Heart right ventricle (tissue), 16 donors: ENCODE measurements around the gene IRF2BP2. TPM values are rescaled to one million over a fixed set of nuclear protein-coding genes. Genes with fewer than 3 reads are reported as not detected.

Experiments used
- ATAC-seq, 8 donors: fragments of 200-7000 bp; cut with Tn5 transposase; one replicate each; pipeline ENCODE4 v1.9.1; 2020; ENCODE audit warnings: mild to moderate bottlenecking in 8 of 8, moderate library complexity in 8 of 8, moderate number of reproducible peaks in 1 of 8
- DNase-seq, 2 donors: peaks; one replicate each; pipeline ENCODE4 v3.0.0-alpha.2; 2020
- H3K27ac ChIP-seq, 10 donors: fragments of 200-600 bp; sonication (generic) in 2 of 10; one replicate each; pipeline versions ENCODE4 v1.5.0 to v1.8.0; 2020 to 2022; ENCODE audit warnings: mild to moderate bottlenecking in 3 of 10
- H3K27me3 ChIP-seq, 7 donors: fragments of 200-600 bp; one replicate each; pipeline ENCODE4 v1.8.0; 2021 to 2022; ENCODE audit warnings: mild to moderate bottlenecking in 2 of 7
- H3K36me3 ChIP-seq, 9 donors: fragments of 200-600 bp; sonication (generic) in 1 of 9; one replicate each; pipeline versions ENCODE4 v1.5.0 to v1.8.0; 2020 to 2022; ENCODE audit warnings: mild to moderate bottlenecking in 2 of 9
- H3K4me1 ChIP-seq, 9 donors: fragments of 200-600 bp; sonication (generic) in 1 of 9; one replicate each; pipeline versions ENCODE4 v1.5.0 to v1.8.0; 2020 to 2022; ENCODE audit warnings: mild to moderate bottlenecking in 4 of 9
- H3K4me3 ChIP-seq, 10 donors: fragments of 200-600 bp; sonication (generic) in 2 of 10; one replicate each; pipeline versions ENCODE4 v1.5.0 to v1.8.0; 2020 to 2022; ENCODE audit warnings: mild to moderate bottlenecking in 7 of 10, moderate library complexity in 2 of 10
- H3K9me3 ChIP-seq, 11 donors: fragments of 200-600 bp in 10 of 11; sonication (generic) in 2 of 11; one replicate each; pipeline versions ENCODE4 v1.5.0 to v1.8.0; 2013 to 2022; ENCODE audit warnings: mild to moderate bottlenecking in 2 of 11, control low read depth in 1 of 11, moderate library complexity in 1 of 11
- WGBS, 2 donors: extraction: QIAGEN DNeasy Blood & Tissue Kit; methylation state at CpG; one replicate each; pipeline ENCODE4 v1.1.7; 2013; ENCODE audit warnings: inconsistent platforms in 1 of 2; 5-methylcytosine and 5-hydroxymethylcytosine counted together
- intact Hi-C, 10 donors: fragments of 100-400 bp; cut with DNase I; formaldehyde crosslinking; loops; one replicate each; pipeline versions ENCODE4 v1.11.1 to v1.14.2; 2022
- polyA plus RNA-seq, 2 donors: library from polyadenylated mRNA; stranded (reverse); fragments of 200-250 nt; gene quantifications; one replicate each; pipeline ENCODE4 v1.2.3, GENCODE V29; 2013
- total RNA-seq, 10 donors: library from RNA; stranded (reverse); fragmentation: NEBNext Ultra II Directional in 3 of 10; extraction: Animal tissue kit (Norgen Biotek cat#: 25700) in 3 of 10; gene quantifications; one replicate each; pipeline versions ENCODE4 v1.2.1 to v1.2.4, GENCODE V29; 2021 to 2023
- TF ChIP-seq, protein P1 (sequence below), 9 donors: fragments of 200-600 bp; sonication (generic) in 2 of 9; IDR thresholded peaks; one replicate each; pipeline versions ENCODE4 v1.5.0 to v1.8.0; 2021 to 2022; ENCODE audit warnings: antibody characterized with exemption in 9 of 9, mild to moderate bottlenecking in 5 of 9, moderate library complexity in 1 of 9
- donor health status: Arrhythmogenic right ventricular cardiomyopathy.
- donor health status: ischemic (EF 13 %, LVEDD 7.1; RV severe dilation, severe dysfunction).
- donor health status: healthy with polysubstance abuse.
- donor health status: DM: no; HTN: yes; CAD: no.
- donor health status: DM: no; HTN: no; CAD: no.
- donor health status: ischemic (EF 25% LVEDD 6.9; RV normal size, moderate dysfunction).
- donor health status: ischemic (EF 25% LVEDD 5.7; RV mildly dilated, moderate dysfunction).
- donor health status: healthy.
- donor health status: DM: yes; HTN: yes; CAD: no.
- donor health status: Ischemic cardiomyopathy.
- donor health status: ischemic (EF 35%, LVEDD 5.7; RV mildly dilated, moderate dysfunction).
- donor health status: nonischemic (EF 11% LVEDD 7.7; RV severe dilation, severe dysfunction).
- donor health status: DM: yes; HTN: yes; CAD: no.
- donor health status: PGD.
- donor health status: ischemic (EF 29% LVEDD 5.4; RV normal size, mild dysfunction).
- donor health status: nonischemic (EF 23%, LVEDD 6.1; RV moderate dilation, normal function).

The IRF2BP2 gene
- total and polyA plus RNA-seq, 12 donors = 50.6 to 181 (median 101) TPM

DNA sequence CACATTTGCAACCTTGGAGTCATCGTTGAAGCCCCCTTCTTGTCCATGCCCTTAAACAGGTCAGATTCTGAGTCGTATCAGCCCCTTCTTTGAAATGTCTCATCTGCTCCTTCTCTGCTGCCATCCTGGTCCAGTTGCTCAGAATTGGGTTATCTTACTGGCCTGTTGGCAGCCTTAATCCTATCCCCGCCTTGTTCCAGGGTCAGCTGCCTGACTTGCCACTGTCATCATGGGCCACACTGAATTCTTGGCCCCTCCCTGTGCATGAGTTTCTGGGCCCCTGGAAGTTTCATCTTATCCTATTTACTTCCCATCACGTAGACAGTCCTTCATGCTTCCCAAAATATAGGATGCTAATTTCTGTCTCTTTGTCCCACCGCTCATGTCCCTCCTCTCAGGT lies 23.7 kb downstream of the IRF2BP2 start:
- Histone ChIP-seq H3K9me3 (no peaks in the 10 kb centered on the region), H3K27ac (peak overlapping the region in 9 of 10 donors; percentile 43 to 95 (median 90)), H3K27me3 (no peaks in the 10 kb centered on the region), H3K4me1 (peaks cover 4 to 78% (median 44%) of the 10 kb centered on the region in 9 donors), H3K4me3 (no peak overlapping the region), H3K36me3 (no peaks in the 10 kb centered on the region)
- WGBS, 2 donors = 95 to 96% methylated on average over 5 of the region's 5 CpGs
- intact Hi-C loops = no loop called here
- ATAC-seq (no peak), DNase-seq (no peak)
- TF ChIP-seq, protein P1, sequence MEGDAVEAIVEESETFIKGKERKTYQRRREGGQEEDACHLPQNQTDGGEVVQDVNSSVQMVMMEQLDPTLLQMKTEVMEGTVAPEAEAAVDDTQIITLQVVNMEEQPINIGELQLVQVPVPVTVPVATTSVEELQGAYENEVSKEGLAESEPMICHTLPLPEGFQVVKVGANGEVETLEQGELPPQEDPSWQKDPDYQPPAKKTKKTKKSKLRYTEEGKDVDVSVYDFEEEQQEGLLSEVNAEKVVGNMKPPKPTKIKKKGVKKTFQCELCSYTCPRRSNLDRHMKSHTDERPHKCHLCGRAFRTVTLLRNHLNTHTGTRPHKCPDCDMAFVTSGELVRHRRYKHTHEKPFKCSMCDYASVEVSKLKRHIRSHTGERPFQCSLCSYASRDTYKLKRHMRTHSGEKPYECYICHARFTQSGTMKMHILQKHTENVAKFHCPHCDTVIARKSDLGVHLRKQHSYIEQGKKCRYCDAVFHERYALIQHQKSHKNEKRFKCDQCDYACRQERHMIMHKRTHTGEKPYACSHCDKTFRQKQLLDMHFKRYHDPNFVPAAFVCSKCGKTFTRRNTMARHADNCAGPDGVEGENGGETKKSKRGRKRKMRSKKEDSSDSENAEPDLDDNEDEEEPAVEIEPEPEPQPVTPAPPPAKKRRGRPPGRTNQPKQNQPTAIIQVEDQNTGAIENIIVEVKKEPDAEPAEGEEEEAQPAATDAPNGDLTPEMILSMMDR (IDR thresholded peaks at IDR 0.05) = no peak

DNA sequence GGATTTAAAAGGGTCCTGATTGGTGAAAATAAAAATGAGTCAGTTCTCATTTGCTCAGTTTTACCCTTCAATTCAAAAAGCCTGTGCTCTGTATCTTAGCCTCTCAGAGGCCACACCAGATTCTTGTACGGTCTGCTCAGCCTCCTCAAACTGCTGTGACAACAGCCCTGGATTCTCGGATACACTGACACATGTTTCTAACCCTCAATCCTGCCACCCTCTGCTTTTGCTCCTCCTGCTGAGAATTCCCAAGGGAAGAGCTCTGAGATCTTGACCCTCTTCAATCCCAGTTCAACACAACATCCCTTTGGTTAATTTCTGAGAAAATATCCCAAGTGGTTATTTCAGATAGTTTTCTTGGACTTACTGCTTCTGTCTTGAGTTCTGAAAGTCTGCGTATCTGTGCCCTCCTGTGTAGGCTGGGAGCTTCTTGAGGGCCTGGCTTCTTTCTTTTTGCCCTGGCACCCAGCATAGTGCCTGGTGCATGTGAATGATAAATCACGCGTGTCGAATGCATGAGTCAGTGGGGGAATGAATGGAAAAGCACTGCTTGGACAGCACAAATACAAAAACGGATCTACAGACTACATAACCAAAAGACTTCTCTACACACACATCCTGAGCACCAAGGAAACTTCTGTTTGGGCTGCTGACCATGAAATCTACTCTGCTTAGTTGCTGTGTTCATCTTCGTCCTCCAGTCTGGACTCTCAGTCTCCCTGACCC lies 24.5 kb downstream of the IRF2BP2 start:
- H3K27ac ChIP-seq = peak overlapping the region; percentile 26 to 95 (median 87)
- ATAC-seq = peak in 5 of 8 donors; percentile 12 to 32 (median 26)
- intact Hi-C loops = no loop called here
- peaks cover 4 to 76% (median 44%) of the 10 kb centered on the region in 9 donors for H3K4me1 ChIP-seq
- no peak overlapping the region for H3K4me3 ChIP-seq
- H3K27me3 ChIP-seq = no peaks in the 10 kb centered on the region
- DNase-seq = peak in 1 of 2 donors; percentile 43
- TF ChIP-seq, protein P1 (IDR thresholded peaks at IDR 0.05) = no peak
- no peaks in the 10 kb centered on the region for H3K36me3 ChIP-seq
- 54 to 61% methylated on average over 8 of the region's 8 CpGs for WGBS, 2 donors
- no peaks in the 10 kb centered on the region for H3K9me3 ChIP-seq

DNA sequence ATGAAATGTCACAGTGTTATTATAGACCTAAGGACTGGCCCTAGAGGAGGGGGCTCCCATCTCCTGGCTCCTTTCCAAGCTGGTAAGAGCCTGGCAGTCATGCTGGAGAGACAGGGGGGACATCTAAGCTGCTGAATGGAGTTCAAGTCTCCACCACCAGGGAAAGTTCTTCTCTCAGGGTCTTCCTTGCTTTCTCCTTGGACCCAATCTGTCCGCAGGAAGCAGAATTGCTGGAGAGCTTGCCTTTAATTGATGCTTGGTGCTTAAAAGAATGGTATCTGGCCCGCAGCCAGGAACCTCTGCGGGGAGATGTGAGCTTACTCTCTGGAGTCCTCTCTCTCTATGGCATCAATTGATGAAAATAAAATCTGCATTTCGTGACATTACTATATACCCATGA lies 25.1 kb downstream of the IRF2BP2 start:
- 30 to 37% methylated on average over 4 of the region's 4 CpGs for WGBS, 2 donors
- TF ChIP-seq, protein P1 (IDR thresholded peaks at IDR 0.05) = no peak
- intact Hi-C loops = loop anchor here in 3 of 10 donors (5.0 kb wide), 3 partner anchors 38 to 48 kb away; no protein-coding TSS in a partner anchor
- Histone ChIP-seq H3K27ac (peak overlapping the region; percentile 26 to 95 (median 87)), H3K4me3 (no peak overlapping the region), H3K4me1 (peaks cover 0 to 70% (median 41%) of the 10 kb centered on the region in 9 donors), H3K36me3 (no peaks in the 10 kb centered on the region), H3K27me3 (no peaks in the 10 kb centered on the region), H3K9me3 (no peaks in the 10 kb centered on the region)
- peak in 1 of 8 donors; percentile 2 for ATAC-seq
- DNase-seq = peak; percentile 35 to 41

DNA sequence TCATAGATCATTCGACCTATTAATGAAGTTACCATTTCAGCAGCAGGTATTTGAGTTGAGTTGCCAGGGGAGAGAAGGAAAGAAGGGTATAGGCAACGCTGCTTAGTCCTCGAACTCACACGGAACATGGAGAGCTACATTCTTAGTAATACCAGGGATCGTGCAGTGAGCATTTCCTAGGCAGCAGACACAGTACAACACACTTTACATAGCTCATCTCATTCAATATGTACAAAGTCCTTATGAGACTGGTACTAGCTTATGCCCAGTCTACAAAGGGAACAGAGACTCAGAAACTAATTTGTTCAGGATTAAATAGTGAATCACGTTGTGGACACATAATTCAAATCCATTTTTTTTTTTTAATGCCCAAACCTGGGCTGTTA lies 25.6 kb downstream of the IRF2BP2 start:
- TF ChIP-seq, protein P1 (IDR thresholded peaks at IDR 0.05) = no peak
- Histone ChIP-seq H3K27ac (peak overlapping the region in 9 of 10 donors; percentile 55 to 95 (median 90)), H3K27me3 (no peaks in the 10 kb centered on the region), H3K36me3 (no peaks in the 10 kb centered on the region), H3K9me3 (no peaks in the 10 kb centered on the region), H3K4me3 (no peak overlapping the region), H3K4me1 (peaks cover 0 to 65% (median 38%) of the 10 kb centered on the region in 9 donors)
- WGBS, 2 donors = 63 to 66% methylated on average over 6 of the region's 6 CpGs
- intact Hi-C loops = loop anchor here in 3 of 10 donors (5.0 kb wide), 3 partner anchors 37 to 47 kb away; no protein-coding TSS in a partner anchor
- DNase-seq (no peak), ATAC-seq (peak in 2 of 8 donors; percentile 15)
